Neural cell (in vitro differentiated cells): Measurements from ENCODE around the gene KRT32.

ENCODE experiments used
- CTCF ChIP-seq: fragments of 450-650 bp; IDR thresholded peaks from 2 replicates; pipeline ENCODE4 v1.5.1; 2014; ENCODE audit warnings: antibody characterized with exemption, mild to moderate bottlenecking, moderate library complexity; ENCODE audit not compliant: poor library complexity, severe bottlenecking
- EP300 ChIP-seq: fragments of 450-650 bp; conservative IDR thresholded peaks from 2 replicates; pipeline ENCODE4 v1.6.1; 2014; ENCODE audit warnings: antibody characterized with exemption, mild to moderate bottlenecking, moderate library complexity; ENCODE audit not compliant: poor library complexity, severe bottlenecking
- EZH2 ChIP-seq: fragments of 200-600, 300-800 bp; shearing (Covaris generic), sonication (generic); IDR thresholded peaks from 2 replicates; pipeline ENCODE4 v1.6.1; 2014; ENCODE audit warnings: antibody characterized with exemption, low read length, borderline replicate concordance, mild to moderate bottlenecking; ENCODE audit not compliant: insufficient read depth, poor library complexity, severe bottlenecking
- MXI1 ChIP-seq: fragments of 450-650 bp; conservative IDR thresholded peaks from 2 replicates; pipeline ENCODE4 v1.6.1; 2014; ENCODE audit warnings: antibody characterized with exemption, mild to moderate bottlenecking; ENCODE audit not compliant: poor library complexity, severe bottlenecking
- POLR2AphosphoS5 ChIP-seq: IDR thresholded peaks from 2 replicates; pipeline ENCODE4 v1.6.1; 2012
- RAD21 ChIP-seq: fragments of 450-650 bp; conservative IDR thresholded peaks from 2 replicates; pipeline ENCODE4 v1.6.1; 2014; ENCODE audit warnings: antibody characterized with exemption, mild to moderate bottlenecking, moderate library complexity
- REST ChIP-seq: IDR thresholded peaks from 2 replicates; pipeline ENCODE4 v1.6.1; 2012; ENCODE audit warnings: borderline replicate concordance
- SMC3 ChIP-seq: fragments of 450-650 bp; conservative IDR thresholded peaks from 2 replicates; pipeline ENCODE4 v1.6.1; 2014; ENCODE audit warnings: antibody characterized with exemption, mild to moderate bottlenecking, moderate library complexity; ENCODE audit not compliant: poor library complexity
- TAF1 ChIP-seq: IDR thresholded peaks from 2 replicates; pipeline ENCODE4 v1.6.1; 2012; ENCODE audit warnings: low read depth

- TF ChIP-seq CTCF (no peak), RAD21 (no peak), POLR2AphosphoS5 (no peak), EZH2 (no peak), EP300 (no peak), REST (no peak), SMC3 (no peak), TAF1 (no peak), MXI1 (no peak)
Measured at GRCh38 chr17:41419716-41420115, 47.5 kb downstream of the KRT32 start.
